Measurements from ENCODE around the gene NBPF1. TPM values are rescaled to one million over a fixed set of nuclear protein-coding genes. Genes with fewer than 3 reads are reported as not detected.
"Not testable (repeated sequence)": the region's sequence is repeated elsewhere in the genome, so short reads cannot be mapped to it uniquely, and the experiment has no call there.

NBPF1 gene
- total RNA-seq, 2 donors from 2014 or later: 6.1 to 6.8 TPM

- not testable (repeated sequence) for H3K4me1 Mint-ChIP-seq; H3K4me3 Mint-ChIP-seq; H3K36me3 Mint-ChIP-seq (ENCODE audit: low read depth); H3K9me3 Mint-ChIP-seq; H3K27ac Mint-ChIP-seq; H3K27me3 Mint-ChIP-seq
- ATAC-seq (replicated peaks): peak; percentile 89
These were observed 31.3 kb upstream of the NBPF1 start for GRCh38 chr1:16644482-16645270.

DNA sequence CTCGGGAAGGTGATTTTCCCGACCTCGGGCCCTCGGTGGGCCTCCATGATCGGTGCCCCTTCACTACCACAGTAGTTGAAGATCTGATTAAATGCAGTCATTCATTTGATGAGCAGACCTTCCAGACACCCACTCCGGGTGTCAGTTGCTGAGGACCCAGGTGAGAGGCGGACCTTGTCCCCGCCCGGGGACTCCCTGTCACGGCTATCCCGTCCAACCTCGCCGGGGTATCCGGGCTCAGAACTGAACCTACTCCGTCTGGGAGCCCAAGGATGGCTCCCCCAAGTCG lies 30.8 kb upstream of the NBPF1 start:
- H3K27ac Mint-ChIP-seq: no peak overlapping the region
- no peaks in the 10 kb centered on the region for H3K36me3 Mint-ChIP-seq (ENCODE audit: low read depth)
- no peaks in the 10 kb centered on the region for H3K27me3 Mint-ChIP-seq
- no peak overlapping the region for H3K4me3 Mint-ChIP-seq
- ATAC-seq (replicated peaks): peak; percentile 48
- H3K4me1 Mint-ChIP-seq: no peaks in the 10 kb centered on the region
- no peaks in the 10 kb centered on the region for H3K9me3 Mint-ChIP-seq

DNA sequence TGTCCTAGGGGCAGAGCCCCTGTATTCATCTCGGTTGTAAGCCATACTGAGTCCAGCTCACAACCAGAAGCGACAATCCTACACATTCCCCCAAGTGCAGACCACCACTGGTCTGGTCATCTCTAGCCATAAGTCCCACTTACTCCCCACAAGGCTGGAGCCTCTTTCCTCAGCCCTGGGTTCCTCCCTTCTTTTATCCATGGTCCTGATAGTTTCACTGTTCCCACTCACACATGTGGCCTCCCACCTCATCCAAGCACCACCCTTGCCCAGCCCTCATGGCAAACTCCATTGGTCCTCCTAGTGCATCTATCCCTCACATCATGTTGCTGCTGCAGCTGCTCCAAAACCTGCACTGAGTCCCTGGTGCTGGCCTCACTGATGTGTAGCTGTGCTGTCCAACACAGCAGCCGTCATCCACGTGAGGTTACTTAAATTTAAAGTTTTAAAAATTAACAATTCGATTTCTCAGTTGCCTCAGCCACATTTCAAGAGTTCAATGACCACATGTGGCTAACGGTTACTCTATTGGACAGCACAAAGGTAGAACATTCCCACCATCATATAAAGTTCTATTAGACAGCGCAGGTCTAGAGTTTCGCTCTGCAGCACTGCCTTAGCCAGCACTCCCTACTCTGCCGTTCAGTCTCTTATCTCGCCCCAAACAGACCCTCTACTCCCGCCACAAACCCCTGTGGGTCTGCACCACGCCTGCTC lies 30.3 kb upstream of the NBPF1 start:
- H3K4me1 Mint-ChIP-seq, H3K9me3 Mint-ChIP-seq: not testable (repeated sequence)

GRCh38 chr1:16643001-16643411 lies 29.6 kb upstream of the NBPF1 start:
- not testable (repeated sequence) for H3K36me3 Mint-ChIP-seq (ENCODE audit: low read depth); ATAC-seq (replicated peaks); H3K4me1 Mint-ChIP-seq; H3K27me3 Mint-ChIP-seq; H3K27ac Mint-ChIP-seq; H3K9me3 Mint-ChIP-seq; H3K4me3 Mint-ChIP-seq

More for the DNA sequence above, 30.3 kb upstream of the NBPF1 start:
- H3K27me3 Mint-ChIP-seq; H3K36me3 Mint-ChIP-seq (ENCODE audit: low read depth); H3K4me3 Mint-ChIP-seq; H3K27ac Mint-ChIP-seq; ATAC-seq (replicated peaks): not testable (repeated sequence)

GRCh38 chr1:16642025-16642966 lies 28.9 kb upstream of the NBPF1 start:
- not testable (repeated sequence) for H3K4me1 Mint-ChIP-seq; H3K36me3 Mint-ChIP-seq (ENCODE audit: low read depth); H3K27me3 Mint-ChIP-seq; H3K9me3 Mint-ChIP-seq; H3K27ac Mint-ChIP-seq; H3K4me3 Mint-ChIP-seq; ATAC-seq (replicated peaks)

DNA sequence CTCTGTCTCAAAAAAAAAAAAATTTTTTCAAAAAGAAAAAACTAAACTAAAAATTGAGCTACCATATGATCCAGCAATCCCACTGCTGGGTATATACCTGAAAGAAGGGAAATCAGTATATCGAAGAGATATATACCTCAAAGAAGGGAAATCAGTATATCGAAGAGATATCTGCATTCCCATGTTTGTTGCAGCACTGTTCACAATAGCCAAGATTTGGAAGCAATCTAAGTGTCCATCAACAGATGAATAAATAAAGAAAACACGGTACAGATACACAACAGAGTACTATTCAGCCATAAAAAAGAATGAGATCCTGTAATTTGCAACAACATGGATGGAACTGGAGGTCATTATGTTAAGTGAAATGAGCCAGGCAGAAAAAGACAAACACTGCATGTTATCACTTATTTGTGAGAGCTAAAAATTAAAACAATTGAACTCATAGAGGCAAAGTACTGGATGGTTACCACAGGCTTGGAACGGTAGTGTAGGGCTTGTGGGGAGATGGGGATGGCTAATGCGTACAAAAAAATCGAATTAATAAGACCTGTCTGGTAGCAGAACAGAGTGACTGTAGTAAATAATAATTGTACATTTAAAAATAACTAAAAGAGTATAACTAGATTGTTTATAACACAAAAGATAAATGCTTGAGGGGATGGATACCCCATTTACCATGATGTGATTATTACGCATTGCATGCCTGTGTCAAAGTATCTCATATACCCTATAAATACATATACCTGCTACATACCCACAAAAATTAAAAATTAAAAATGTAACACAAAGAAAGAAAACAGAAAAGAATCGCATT lies 28.0 kb upstream of the NBPF1 start:
- ATAC-seq (replicated peaks); H3K27ac Mint-ChIP-seq; H3K4me3 Mint-ChIP-seq; H3K27me3 Mint-ChIP-seq; H3K36me3 Mint-ChIP-seq (ENCODE audit: low read depth); H3K9me3 Mint-ChIP-seq; H3K4me1 Mint-ChIP-seq: not testable (repeated sequence)

DNA sequence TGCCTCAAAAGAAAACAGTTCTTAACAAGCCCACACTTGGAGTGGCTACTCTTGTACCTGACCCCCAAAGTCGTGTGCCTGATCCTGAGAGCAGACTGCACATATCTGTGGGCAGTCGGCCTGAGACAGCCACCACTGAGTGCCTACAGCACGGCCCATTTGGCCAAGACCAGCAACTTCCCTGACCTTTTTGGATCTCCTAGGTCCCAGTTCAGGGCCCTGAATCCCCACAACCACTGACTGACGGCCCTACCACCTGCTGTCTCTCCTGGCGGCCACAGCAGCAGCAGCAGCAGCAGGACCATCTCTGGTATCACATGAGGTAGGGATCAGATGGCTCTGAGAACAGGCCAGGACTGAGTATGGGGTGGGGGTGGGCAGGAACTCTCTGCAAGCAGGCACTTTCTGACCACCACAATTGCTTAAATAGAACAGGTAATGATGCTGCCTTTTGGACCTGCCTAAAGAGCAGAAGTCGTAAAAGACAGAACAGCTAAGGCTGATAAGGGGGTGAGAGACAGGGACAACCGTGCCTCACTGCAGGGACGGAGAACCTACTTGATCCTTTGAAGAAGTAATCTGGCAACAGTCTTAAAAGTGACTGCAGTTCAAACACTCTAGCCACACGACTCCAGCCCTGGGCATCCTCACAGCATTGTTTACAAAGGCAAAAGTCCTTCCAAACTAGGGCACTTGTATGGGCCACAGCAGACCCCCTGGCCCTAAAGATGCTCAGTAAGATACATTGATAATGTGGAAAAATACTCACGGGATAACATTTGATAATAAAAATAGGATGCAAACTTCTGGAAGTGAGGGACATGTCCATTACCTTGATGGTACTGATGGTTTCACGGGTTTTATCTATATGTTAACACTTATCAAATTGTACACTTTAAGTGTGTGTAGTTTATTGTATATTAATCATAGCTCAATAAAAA lies 26.0 kb upstream of the NBPF1 start:
- H3K9me3 Mint-ChIP-seq; H3K4me3 Mint-ChIP-seq; H3K27ac Mint-ChIP-seq; ATAC-seq (replicated peaks); H3K4me1 Mint-ChIP-seq; H3K27me3 Mint-ChIP-seq; H3K36me3 Mint-ChIP-seq (ENCODE audit: low read depth): not testable (repeated sequence)

- ATAC-seq (replicated peaks); H3K27ac Mint-ChIP-seq; H3K36me3 Mint-ChIP-seq (ENCODE audit: low read depth): not testable (repeated sequence)
These were observed 24.8 kb upstream of the NBPF1 start for GRCh38 chr1:16637941-16638778.

GRCh38 chr1:16636551-16637195 lies 23.3 kb upstream of the NBPF1 start:
- ATAC-seq (replicated peaks); H3K4me1 Mint-ChIP-seq; H3K27ac Mint-ChIP-seq: not testable (repeated sequence)

More at GRCh38 chr1:16637941-16638778, 24.8 kb upstream of the NBPF1 start:
- H3K27me3 Mint-ChIP-seq, H3K9me3 Mint-ChIP-seq, H3K4me1 Mint-ChIP-seq, H3K4me3 Mint-ChIP-seq: not testable (repeated sequence)

GRCh38 chr1:16635959-16636358 lies 22.6 kb upstream of the NBPF1 start:
- not testable (repeated sequence) for H3K27ac Mint-ChIP-seq; H3K4me3 Mint-ChIP-seq; ATAC-seq (replicated peaks); H3K4me1 Mint-ChIP-seq; H3K27me3 Mint-ChIP-seq; H3K9me3 Mint-ChIP-seq
- peaks cover 11% of the 10 kb centered on the region for H3K36me3 Mint-ChIP-seq (ENCODE audit: low read depth)

More at GRCh38 chr1:16636551-16637195, 23.3 kb upstream of the NBPF1 start:
- not testable (repeated sequence) for H3K4me3 Mint-ChIP-seq; H3K36me3 Mint-ChIP-seq (ENCODE audit: low read depth); H3K9me3 Mint-ChIP-seq; H3K27me3 Mint-ChIP-seq

DNA sequence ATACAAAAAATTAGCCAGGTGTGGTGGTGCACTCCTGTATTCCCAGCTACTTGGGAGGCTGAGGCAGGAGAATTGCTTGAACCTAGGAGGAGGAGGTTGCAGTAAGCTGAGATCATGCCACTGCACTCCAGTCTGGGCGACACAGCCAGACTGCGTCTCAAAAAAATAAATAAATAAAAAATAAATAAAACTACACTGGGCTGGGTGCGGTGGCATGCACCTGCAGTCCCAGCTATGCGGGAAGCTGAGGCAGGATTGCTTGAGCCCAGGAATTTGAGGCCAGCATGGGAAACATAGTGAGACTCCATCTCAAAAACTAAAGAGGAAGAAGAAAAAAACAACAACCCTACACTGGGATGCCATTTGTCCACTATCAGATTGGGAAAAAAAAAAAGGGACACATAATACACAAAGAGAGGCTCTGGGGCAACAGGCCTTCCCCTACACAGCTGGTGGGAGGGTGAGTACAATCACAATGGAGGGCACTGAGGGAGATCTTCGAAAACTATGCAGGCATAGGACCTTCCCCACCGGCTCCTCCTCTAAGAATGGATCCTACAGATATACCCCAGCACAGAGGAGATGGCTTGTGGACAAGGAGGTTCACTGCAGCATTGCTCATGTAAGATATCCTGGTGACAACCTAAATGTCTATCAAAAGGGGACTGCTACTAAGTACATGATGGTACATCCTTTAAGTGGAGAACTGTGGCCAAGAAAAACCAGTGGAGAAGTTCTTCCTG lies 20.3 kb upstream of the NBPF1 start:
- not testable (repeated sequence) for H3K9me3 Mint-ChIP-seq; ATAC-seq (replicated peaks); H3K4me3 Mint-ChIP-seq; H3K4me1 Mint-ChIP-seq; H3K27me3 Mint-ChIP-seq
- Mint-ChIP-seq H3K27ac (peak overlapping the region; percentile 35), H3K36me3 (ENCODE audit: low read depth) (peaks cover 34% of the 10 kb centered on the region)

All from activated T-helper 17 cell treated with anti-CD3 and anti-CD28 coated beads, Interleukin-2, amount 50 U/mL, for 72 hours (primary cell).